LHCN-M2 (cell line): ENCODE results near the gene STING1. TPM values are rescaled to one million over a fixed set of nuclear protein-coding genes. Genes with fewer than 3 reads are reported as not detected.

Source experiments
- DNase-seq: peaks from one replicate; pipeline ENCODE4 v3.0.0-alpha.2; 2012; ENCODE audit warnings: low read depth
- total RNA-seq: library from RNA; depleted of rRNA; stranded (reverse); fragments of >200 nt; gene quantifications from 2 replicates; pipeline ENCODE4 v1.2.3, GENCODE V29; 2014

STING1 gene
- total RNA-seq, 1 experiment from 2014 or later: 92.7 TPM

DNA sequence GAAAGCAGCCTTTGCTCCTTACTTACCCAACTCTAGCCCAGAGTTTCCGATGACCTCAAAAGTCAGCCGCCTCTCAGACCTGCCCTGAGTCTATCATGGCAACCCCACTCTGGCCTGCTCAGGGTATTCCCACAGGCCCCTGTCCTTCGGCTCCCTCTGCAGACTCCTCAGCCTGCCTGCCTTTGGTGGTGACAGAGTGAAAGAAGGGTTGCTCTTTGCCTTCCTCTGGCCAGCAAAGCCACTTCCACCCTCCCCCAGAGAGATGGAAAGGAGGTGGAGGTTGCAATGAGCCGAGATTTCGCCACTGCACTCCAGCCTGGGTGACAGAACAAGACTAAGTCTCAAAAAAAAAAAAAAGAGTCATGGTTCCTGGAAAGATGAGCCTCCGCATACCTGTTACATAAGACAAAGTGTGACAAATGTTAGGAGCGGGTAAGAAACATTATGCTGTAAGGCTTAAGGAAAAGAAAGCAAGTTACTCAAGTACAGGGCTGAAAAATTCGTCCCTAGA lies 14.1 kb downstream of the STING1 start:
- DNase-seq: no peak

GRCh38 chr5:139462586-139463276 lies 19.8 kb downstream of the STING1 start, which contains the start of gene ECSCR:
TSS of gene ECSCR (minus strand) at chr5:139462743. CDS start at chr5:139462670, 73 bp downstream.
- DNase-seq: no peak

DNA sequence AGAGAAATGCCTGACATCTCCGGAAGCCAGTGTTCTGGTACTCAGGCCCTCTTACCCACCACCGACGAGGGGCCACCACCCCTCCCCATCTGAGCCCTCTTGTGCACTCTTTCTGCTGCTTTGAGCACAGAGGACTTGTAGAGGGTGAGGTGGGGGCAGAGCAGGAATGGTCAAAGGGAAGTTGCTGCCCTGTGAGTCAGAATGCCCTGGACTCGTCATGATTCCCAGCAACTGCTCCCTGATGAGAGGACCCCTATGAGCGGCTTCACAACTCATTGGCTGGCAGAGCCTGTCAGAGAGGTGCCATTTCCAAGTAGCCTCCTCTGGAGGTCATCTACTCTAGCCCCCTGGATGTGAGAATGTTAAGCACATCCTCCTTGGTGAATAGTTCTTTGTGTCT lies 20.9 kb downstream of the STING1 start:
- DNase-seq: peak; percentile 80

GRCh38 chr5:139461176-139461575 lies 21.4 kb downstream of the STING1 start:
- no peak for DNase-seq

DNA sequence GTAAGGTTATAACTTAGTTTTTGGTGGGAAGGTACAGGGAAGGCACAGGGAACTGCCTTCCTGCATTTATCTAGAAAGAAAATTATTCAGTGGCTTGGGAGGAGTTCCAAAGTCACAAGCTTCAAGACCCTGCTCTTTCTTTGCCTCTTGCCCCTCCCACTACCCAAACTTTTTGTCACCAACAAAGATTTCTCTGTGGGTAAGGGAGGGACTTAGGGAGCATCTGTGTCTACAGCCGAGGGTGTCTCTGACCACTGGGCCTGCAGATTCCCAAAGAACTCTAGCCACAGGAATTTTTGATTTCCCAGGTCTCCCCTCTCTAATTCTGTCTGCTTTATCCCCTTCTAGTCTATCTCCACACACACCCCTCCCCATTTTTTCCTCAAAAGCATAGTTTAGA lies 22.1 kb downstream of the STING1 start:
- DNase-seq: peak; percentile 55

DNA sequence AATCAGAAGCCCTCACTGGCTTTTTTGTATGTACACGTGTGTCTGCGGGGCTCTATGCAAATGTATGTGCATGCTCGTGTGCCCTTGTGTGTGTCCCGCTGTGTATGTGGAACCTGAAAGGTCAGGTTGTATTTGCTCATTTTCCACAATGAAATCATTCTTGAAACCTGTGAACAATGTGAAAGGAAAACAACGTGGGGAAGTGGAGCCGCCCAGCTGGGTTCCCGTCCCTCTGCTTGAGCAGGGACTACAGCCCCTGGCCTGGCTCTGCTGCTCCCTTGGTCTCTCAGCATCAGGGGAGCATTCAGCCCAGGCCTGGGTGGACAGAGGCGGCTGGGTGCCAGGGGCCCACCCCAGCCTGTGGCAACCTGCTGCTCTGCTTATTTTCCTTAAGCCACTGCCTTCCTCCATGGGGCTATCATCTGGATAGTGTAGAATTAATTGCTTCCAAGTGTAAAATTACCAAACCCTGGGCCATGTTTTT lies 23.1 kb downstream of the STING1 start:
- DNase-seq: no peak

DNA sequence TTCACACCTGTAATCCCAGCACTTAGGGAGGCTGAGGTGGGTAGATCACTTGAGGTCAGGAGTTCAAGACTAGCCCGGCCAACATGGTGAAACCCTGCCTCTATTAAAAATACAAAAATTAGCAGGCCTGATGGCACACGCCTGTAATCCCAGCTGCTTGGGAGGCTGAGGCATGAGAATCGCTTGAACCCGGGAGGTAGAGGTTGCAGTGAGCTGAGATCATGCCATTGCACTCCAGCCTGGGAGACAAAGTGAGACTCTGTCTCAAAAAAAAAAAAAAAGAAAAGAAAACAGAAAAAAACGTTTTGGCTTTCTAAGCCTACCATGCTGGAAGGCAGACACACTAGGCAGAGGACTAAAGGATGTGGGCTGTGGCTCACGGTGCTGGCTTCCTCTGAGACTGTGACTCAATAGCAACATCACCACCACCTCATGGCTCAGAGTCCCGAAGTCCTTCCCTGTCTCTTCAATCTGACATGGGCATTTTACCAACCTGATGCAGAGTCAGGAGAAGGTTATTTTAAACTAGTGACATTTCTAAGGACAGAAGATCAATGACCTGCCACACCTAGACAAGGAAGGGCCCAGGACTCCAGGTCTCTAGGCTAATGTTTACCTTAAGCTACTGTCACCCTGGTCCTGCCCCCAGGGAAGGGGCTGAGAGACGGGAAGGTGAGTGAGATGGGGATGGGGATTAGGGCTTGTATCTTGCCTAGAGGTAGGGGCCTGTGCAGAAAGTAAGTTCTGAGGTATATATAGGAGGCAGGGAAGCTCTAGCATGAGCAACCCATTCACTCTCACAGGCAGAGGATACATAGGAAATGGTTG lies 23.8 kb downstream of the STING1 start:
- peak; percentile 81 for DNase-seq

DNA sequence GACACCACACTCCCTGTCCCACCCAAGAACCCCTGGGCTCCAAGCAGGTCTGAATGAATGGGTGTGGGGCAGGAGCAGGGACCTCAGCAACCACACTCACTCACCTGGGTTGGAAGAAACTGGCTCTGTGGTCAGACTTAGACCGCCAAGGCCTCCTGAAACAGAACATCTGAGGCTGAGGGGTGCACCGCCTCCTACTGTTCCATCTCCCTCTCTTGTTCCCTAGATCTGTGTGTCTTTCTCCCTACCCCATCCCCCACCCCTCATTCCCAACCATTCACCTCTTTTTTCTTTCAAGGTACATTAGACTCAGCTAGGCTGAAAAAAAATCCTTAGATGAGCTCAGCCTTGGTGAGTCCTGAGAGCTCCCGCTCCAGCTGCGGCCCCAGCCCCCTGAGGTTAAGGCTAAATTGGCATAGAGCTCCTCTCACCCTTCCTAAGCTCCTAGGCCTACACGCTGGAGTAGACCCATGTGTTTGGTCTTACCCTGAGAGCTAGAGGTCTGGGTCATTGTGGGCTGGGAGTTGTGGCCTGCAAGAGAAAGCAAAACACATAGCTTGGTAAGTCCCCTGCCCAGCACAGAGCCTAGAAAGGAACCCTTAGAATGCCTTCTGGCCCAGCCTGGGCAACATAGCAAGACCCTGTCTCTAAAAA lies 24.8 kb downstream of the STING1 start:
- no peak for DNase-seq

- DNase-seq: no peak
Measured at GRCh38 chr5:139457241-139457640, 25.3 kb downstream of the STING1 start.

GRCh38 chr5:139456776-139457175 lies 25.8 kb downstream of the STING1 start:
- no peak for DNase-seq

- no peak for DNase-seq
Measured at GRCh38 chr5:139454568-139455290, 27.8 kb downstream of the STING1 start.

DNA sequence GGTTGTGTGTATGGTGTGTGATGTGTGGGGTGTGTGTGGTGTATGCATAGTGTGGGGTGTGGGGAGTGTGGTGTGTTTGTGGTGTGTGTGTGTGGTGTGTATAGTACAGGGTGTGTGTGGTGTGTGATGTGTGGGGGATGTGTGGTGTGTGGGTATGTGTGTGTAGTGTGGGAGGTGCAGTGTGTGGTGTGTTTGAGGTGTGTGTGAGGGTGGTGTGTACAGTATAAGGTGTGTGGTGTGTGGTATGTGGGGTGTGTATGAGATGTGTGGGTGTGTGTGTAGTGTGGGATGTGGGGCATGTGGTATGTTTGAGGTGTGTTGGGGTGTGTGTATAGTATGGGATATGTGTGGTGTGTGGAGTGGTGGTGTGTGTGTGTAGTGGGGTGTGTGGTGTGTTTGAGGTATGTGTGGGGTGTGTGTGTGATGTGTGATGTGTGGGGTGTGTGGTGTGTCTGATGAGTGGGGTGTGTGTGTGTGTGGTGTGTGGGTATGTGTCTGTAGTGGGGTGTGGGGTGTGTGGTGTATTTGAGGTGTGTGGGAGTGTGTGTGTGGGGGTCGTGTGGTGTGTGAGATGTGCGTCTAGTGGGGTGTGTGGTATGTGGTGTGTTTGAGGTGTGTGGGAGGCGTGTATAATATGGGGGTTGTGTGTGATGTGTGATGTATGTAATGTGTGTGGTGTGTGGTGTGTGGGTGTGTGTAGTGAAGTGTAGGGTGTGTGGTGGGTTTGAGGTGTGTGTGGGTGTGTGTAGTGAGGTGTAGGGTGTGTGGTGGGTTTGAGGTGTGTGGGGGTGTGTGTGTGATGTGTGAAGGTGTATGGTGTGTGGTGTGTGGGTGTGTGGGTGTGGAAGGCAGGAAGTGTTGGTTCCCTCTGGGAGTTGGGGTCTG lies 28.6 kb downstream of the STING1 start:
- DNase-seq: no peak

GRCh38 chr5:139451878-139452660 lies 30.5 kb downstream of the STING1 start:
- DNase-seq: no peak

GRCh38 chr5:139451176-139451575 lies 31.4 kb downstream of the STING1 start:
- no peak for DNase-seq

GRCh38 chr5:139446956-139447779 lies 35.4 kb downstream of the STING1 start:
- DNase-seq: peak; percentile 37

GRCh38 chr5:139445325-139446170 lies 37.0 kb downstream of the STING1 start:
- no peak for DNase-seq

DNA sequence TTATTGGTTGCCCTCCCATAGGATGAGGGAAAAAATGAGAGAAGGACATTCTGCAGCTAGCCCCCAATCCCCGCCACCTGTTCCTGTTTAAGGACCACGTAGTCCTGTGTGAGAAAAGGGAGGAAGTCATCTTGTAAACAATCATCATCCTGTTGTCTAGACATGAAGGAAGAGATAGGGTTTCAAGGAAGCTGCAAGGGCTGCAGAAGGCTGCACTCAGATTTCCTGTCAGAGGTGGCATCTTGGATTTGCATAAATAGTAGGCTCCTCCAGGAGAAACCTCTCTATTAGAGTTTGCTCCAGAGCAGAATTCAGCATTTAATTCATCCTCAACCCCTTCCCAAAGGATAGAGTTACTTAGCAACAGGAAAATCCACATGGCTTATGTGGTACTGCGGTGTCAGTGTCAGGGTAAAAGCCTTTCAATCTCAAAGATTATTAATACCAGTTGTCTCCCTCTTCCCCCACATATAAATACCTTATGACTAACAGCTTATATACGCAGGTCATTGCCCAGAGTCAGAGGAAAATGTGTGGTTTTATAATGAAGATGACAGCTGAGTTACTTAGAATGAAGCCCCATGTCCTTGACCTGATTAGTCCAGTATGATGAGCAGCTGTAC lies 38.6 kb downstream of the STING1 start:
- peak; percentile 97 for DNase-seq
